GM19468 (cell line): ENCODE results near the gene FBXO38.
"Not testable (repeated sequence)": the region's sequence is repeated elsewhere in the genome, so short reads cannot be mapped to it uniquely, and the experiment has no call there.

ENCODE experiments used
- ATAC-seq: cut with Tn5 transposase; IDR thresholded peaks from one replicate; pipeline ENCODE4 v1.9.1; 2021; ENCODE audit warnings: mild to moderate bottlenecking, moderate library complexity, moderate number of reproducible peaks; ENCODE audit not compliant: unreplicated experiment; ENCODE audit errors: extremely low read depth

The FBXO38 gene

GRCh38 chr5:148466236-148466580 is 82.5 kb downstream of the FBXO38 start:
- ATAC-seq, result no peak

- no peak for ATAC-seq
These were observed 84.2 kb downstream of the FBXO38 start for GRCh38 chr5:148467958-148468357.

GRCh38 chr5:148468746-148469145 is 85.0 kb downstream of the FBXO38 start:
- ATAC-seq, result not testable (repeated sequence)

- no peak for ATAC-seq
These were observed 85.8 kb downstream of the FBXO38 start for GRCh38 chr5:148469501-148469935.

- ATAC-seq, result no peak
These were observed 87.6 kb downstream of the FBXO38 start for GRCh38 chr5:148471379-148471778.

- no peak for ATAC-seq
These were observed 90.3 kb downstream of the FBXO38 start for GRCh38 chr5:148474025-148474511.

- ATAC-seq, result no peak
These were observed 92.5 kb downstream of the FBXO38 start for GRCh38 chr5:148476302-148476701.

GRCh38 chr5:148477429-148477828 is 93.7 kb downstream of the FBXO38 start:
- no peak for ATAC-seq

GRCh38 chr5:148482196-148482595 is 98.4 kb downstream of the FBXO38 start:
- no peak for ATAC-seq

GRCh38 chr5:148482697-148483462 is 99.1 kb downstream of the FBXO38 start:
- ATAC-seq, result no peak

- no peak for ATAC-seq
These were observed 100.0 kb downstream of the FBXO38 start for GRCh38 chr5:148483750-148484149.

GRCh38 chr5:148484651-148485050 is 100.9 kb downstream of the FBXO38 start:
- no peak for ATAC-seq

GRCh38 chr5:148486456-148486855 is 102.7 kb downstream of the FBXO38 start:
- ATAC-seq, result no peak

- ATAC-seq, result no peak
These were observed 105.0 kb downstream of the FBXO38 start for GRCh38 chr5:148488757-148489156.

GRCh38 chr5:148491015-148491792 is 107.4 kb downstream of the FBXO38 start:
- no peak for ATAC-seq

- ATAC-seq, result no peak
These were observed 108.0 kb downstream of the FBXO38 start for GRCh38 chr5:148491793-148492184.

GRCh38 chr5:148492351-148492750 is 108.6 kb downstream of the FBXO38 start:
- ATAC-seq, result no peak
